Endothelial cell of umbilical vein (primary cell): ENCODE data around the gene SLC6A7. TPM values are rescaled to one million over a fixed set of nuclear protein-coding genes. Genes with fewer than 3 reads are reported as not detected.

Experiments used
- BruUV-seq: library from RNA; stranded (reverse); fragments of 400-500 nt; replicated peaks from 2 replicates; lab custom pipeline; 2021; lab: Mats Ljungman, UMichigan
- CTCF ChIA-PET: fragments of 300-600, 350-600 bp; sonication (Branson Sonifier 250); formaldehyde crosslinking; loops from one replicate; lab custom pipeline; 2021; ENCODE audit warnings: antibody characterized with exemption, inconsistent platforms; lab: Charles Lee
- POLR2A ChIA-PET: fragments of 300-600, 350-600 bp; sonication (Branson Sonifier 250); formaldehyde crosslinking; loops from one replicate; lab custom pipeline; 2021; ENCODE audit warnings: antibody characterized with exemption, inconsistent platforms; lab: Charles Lee
- DNase-seq: peaks from one replicate; pipeline ENCODE4 v3.0.0-alpha.2; 2011; ENCODE audit warnings: low read depth, low spot score
- FAIRE-seq: peaks from 2 replicates; lab custom pipeline; 2011; peaks lifted over from hg19 to GRCh38; lab: Jason Lieb, UNC
- H2AFZ ChIP-seq: 2 replicates; pipeline ENCODE4 v1.6.0; 2012; ENCODE audit warnings: low read depth, low read length, control low read depth, inconsistent platforms
- H3K27ac ChIP-seq: 2 replicates; pipeline ENCODE4 v1.5.1; 2011; ENCODE audit warnings: low read depth, mild to moderate bottlenecking, control low read depth, low read length, moderate library complexity; ENCODE audit not compliant: insufficient read depth
- H3K27me3 ChIP-seq, 2 experiments: 2 replicates each; pipeline versions ENCODE4 v1.6.0 to v1.6.1; 2011; ENCODE audit warnings: low read length in 2 of 2, mixed read lengths in 1 of 2; ENCODE audit not compliant: control insufficient read depth in 2 of 2, insufficient read depth in 2 of 2
- H3K36me3 ChIP-seq, 2 experiments: 2 replicates in 1 of 2; 3 replicates in 1 of 2; pipeline ENCODE4 v1.5.1; 2011; ENCODE audit warnings: low read length in 2 of 2, mild to moderate bottlenecking in 1 of 2, moderate library complexity in 1 of 2; ENCODE audit not compliant: control insufficient read depth in 2 of 2, insufficient read depth in 2 of 2; ENCODE audit errors: extremely low read depth in 1 of 2
- H3K4me1 ChIP-seq: 3 replicates; pipeline ENCODE4 v1.5.1; 2011; ENCODE audit warnings: mild to moderate bottlenecking, low read length; ENCODE audit not compliant: control insufficient read depth, insufficient read depth; ENCODE audit errors: extremely low read depth
- H3K4me2 ChIP-seq: 2 replicates; pipeline ENCODE4 v1.6.1; 2011; ENCODE audit warnings: low read length, control low read depth, mixed read lengths; ENCODE audit not compliant: insufficient read depth
- H3K4me3 ChIP-seq, 3 experiments: fragments of 200-600 bp in 1 of 3; sonication (generic), shearing (Covaris generic) in 1 of 3; replicated peaks in 1 of 3; 2 replicates each; pipeline ENCODE4 v1.5.1; 2011 to 2016; ENCODE audit warnings: control low read depth in 3 of 3, low read length in 3 of 3, mild to moderate bottlenecking in 2 of 3, inconsistent platforms in 1 of 3, low read depth in 1 of 3, moderate library complexity in 1 of 3; ENCODE audit not compliant: insufficient read depth in 1 of 3
- H3K79me2 ChIP-seq: 2 replicates; pipeline ENCODE4 v1.6.0; 2012; ENCODE audit warnings: low read length, inconsistent platforms; ENCODE audit not compliant: control insufficient read depth, insufficient read depth
- H3K9ac ChIP-seq: replicated peaks from 2 replicates; pipeline ENCODE3; 2011; ENCODE audit warnings: low read length, control low read depth; ENCODE audit not compliant: insufficient read depth; ENCODE audit errors: extremely low read depth
- H3K9me1 ChIP-seq: replicated peaks from 3 replicates; pipeline ENCODE4 v1.6.0; 2011; ENCODE audit warnings: mild to moderate bottlenecking, low read length; ENCODE audit not compliant: control insufficient read depth, insufficient read depth; ENCODE audit errors: extremely low read depth
- H3K9me3 ChIP-seq: replicated peaks from 2 replicates; pipeline ENCODE4 v1.5.1; 2012; ENCODE audit warnings: low read length, inconsistent platforms; ENCODE audit not compliant: control insufficient read depth, insufficient read depth
- H4K20me1 ChIP-seq: replicated peaks from 2 replicates; pipeline ENCODE3; 2011; ENCODE audit warnings: mild to moderate bottlenecking, low read length; ENCODE audit not compliant: control insufficient read depth, insufficient read depth; ENCODE audit errors: extremely low read depth
- CTCF ChIP-seq, 2 donors: IDR thresholded peaks; 1 replicate in 1 of 2; 2 replicates in 1 of 2; pipeline ENCODE4 v1.5.1; 2011; ENCODE audit warnings: low read length in 2 of 2, mild to moderate bottlenecking in 2 of 2, moderate library complexity in 2 of 2, control low read depth in 1 of 2, inconsistent platforms in 1 of 2, low read depth in 1 of 2; ENCODE audit not compliant: insufficient read depth in 1 of 2; ENCODE audit errors: extremely low read depth in 1 of 2
- EZH2 ChIP-seq: IDR thresholded peaks from 2 replicates; pipeline ENCODE4 v1.6.1; 2012; ENCODE audit warnings: borderline replicate concordance, low read depth, mild to moderate bottlenecking, moderate library complexity, low read length, inconsistent platforms; ENCODE audit not compliant: severe bottlenecking
- FOS ChIP-seq: IDR thresholded peaks from 2 replicates; pipeline ENCODE4 v1.6.1; 2011; ENCODE audit warnings: mild to moderate bottlenecking, low read length, moderate library complexity, borderline replicate concordance; ENCODE audit not compliant: insufficient read depth
- GATA2 ChIP-seq: IDR thresholded peaks from 2 replicates; pipeline ENCODE4 v1.7.0; 2011; ENCODE audit warnings: low read depth, mild to moderate bottlenecking, moderate library complexity, mixed read lengths, low read length; ENCODE audit not compliant: insufficient read length, insufficient read depth
- JUN ChIP-seq: IDR thresholded peaks from 2 replicates; pipeline ENCODE4 v1.6.1; 2011; ENCODE audit warnings: borderline replicate concordance, low read depth; ENCODE audit not compliant: insufficient read length, insufficient read depth
- MAX ChIP-seq: IDR thresholded peaks from 2 replicates; pipeline ENCODE4 v1.6.1; 2011; ENCODE audit not compliant: insufficient read depth, insufficient read length
- MYC ChIP-seq: IDR thresholded peaks from one replicate; pipeline ENCODE4 v1.6.1; 2011; ENCODE audit warnings: mild to moderate bottlenecking, low read depth, low read length
- POLR2A ChIP-seq: IDR thresholded peaks from 2 replicates; pipeline ENCODE4 v1.6.1; 2012; ENCODE audit warnings: low read depth, mild to moderate bottlenecking, control low read depth, low read length
- POLR2AphosphoS5 ChIP-seq: IDR thresholded peaks from 2 replicates; pipeline ENCODE4 v1.6.1; 2012; ENCODE audit warnings: low read depth, mild to moderate bottlenecking, control low read depth, low read length, moderate library complexity; ENCODE audit not compliant: insufficient read depth
- dilution Hi-C: fragments of 300-500 bp; cut with MboI; formaldehyde crosslinking; loops from one replicate; pipeline ENCODE4 v1.15.0; 2019; ENCODE audit warnings: low sequenced_read_pairs; ENCODE audit not compliant: extremely low pct_ligation_motif_present
- intact Hi-C: fragments of 100-400 bp; cut with micrococcal nuclease; formaldehyde crosslinking; loops from one replicate; pipeline ENCODE4 v1.10.0; 2022
- polyA plus RNA-seq, 4 experiments: library from polyadenylated mRNA; depleted of rRNA in 3 of 4; stranded (reverse) in 3 of 4; unstranded in 1 of 4; fragments of >200 nt; gene quantifications; 2 replicates each; pipeline versions ENCODE4 v1.2.1 to v1.2.3, GENCODE V29; 2011 to 2012; ENCODE audit warnings: missing spikeins in 1 of 4
- total RNA-seq: library from RNA; stranded (reverse); gene quantifications from 2 replicates; pipeline ENCODE4 v1.2.3, GENCODE V29; 2021

Gene SLC6A7
- total and polyA plus RNA-seq, 2 donors (not counting 3 experiments of a cell fraction or from before 2014, with no cell fraction given): not detected

DNA sequence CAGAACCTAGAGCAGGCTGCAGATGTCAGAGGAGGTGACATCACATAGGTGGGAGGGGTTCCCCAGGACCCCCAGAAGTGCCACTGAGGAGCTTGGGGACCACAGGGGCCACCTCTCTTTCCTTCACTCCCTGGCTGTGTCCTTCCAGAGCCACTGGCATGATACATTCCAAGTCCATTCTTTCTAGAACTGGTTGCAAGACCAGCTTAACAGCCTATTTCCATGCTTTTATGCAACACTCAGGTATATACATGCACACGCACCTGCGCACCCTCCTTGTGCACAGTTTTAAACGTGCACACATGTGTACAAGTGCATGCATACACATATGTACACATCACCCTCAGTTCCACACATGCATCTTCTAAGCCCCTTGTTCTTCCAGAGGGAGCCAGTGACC, 39.7 kb downstream of the SLC6A7 start:
- POLR2A ChIA-PET: no interaction called here
- dilution Hi-C loops: no loop called here
- H3K27ac ChIP-seq: no peak overlapping the region
- no peaks in the 10 kb centered on the region for H3K79me2 ChIP-seq
- no peak overlapping the region for H3K4me2 ChIP-seq
- no peaks in the 10 kb centered on the region for H3K36me3 ChIP-seq
- BruUV-seq: no TSS peak
- CTCF ChIA-PET: interaction anchor here (1.1 kb wide), 1 partner anchor 11 kb away, joined by 3 read pairs; no protein-coding TSS in a partner anchor
- H3K9me1 ChIP-seq: no peaks in the 10 kb centered on the region
- intact Hi-C loops: no loop called here
- FAIRE-seq (no peak), DNase-seq (no peak)
- no peaks in the 10 kb centered on the region for H4K20me1 ChIP-seq
- no peaks in the 10 kb centered on the region for H3K4me1 ChIP-seq
- no peak overlapping the region for H3K4me3 ChIP-seq
- H3K9me3 ChIP-seq: no peaks in the 10 kb centered on the region
- H3K9ac ChIP-seq: no peak overlapping the region
- peaks cover 0 to 2% of the 10 kb centered on the region in 2 experiments for H3K27me3 ChIP-seq
- TF ChIP-seq MAX: no peak
- TF ChIP-seq JUN: no peak
- TF ChIP-seq POLR2A: no peak
- no peak for TF ChIP-seq CTCF (IDR thresholded peaks at IDR 0.05; ENCODE audit: extremely low read depth in 1 of 2, insufficient read depth in 1 of 2, low read depth in 1 of 2, low read length in 2 of 2)
- TF ChIP-seq FOS: no peak
- TF ChIP-seq GATA2: no peak
- no peak for TF ChIP-seq MYC
- no peak for TF ChIP-seq EZH2
- no peak for TF ChIP-seq POLR2AphosphoS5
- no peak overlapping the region for H2AFZ ChIP-seq
